H1 (cell line): ENCODE results near the gene SGMS1.

Experiments used
- CBX5 ChIP-seq: fragments of 300-800, 300-1000 bp; sonication (generic); IDR thresholded peaks from 2 replicates; pipeline ENCODE4 v1.7.1; 2016; ENCODE audit warnings: antibody characterized with exemption, low read length, low read depth
- CTBP2 ChIP-seq: IDR thresholded peaks from 2 replicates; pipeline ENCODE4 v1.7.0; 2011; ENCODE audit warnings: borderline replicate concordance, mild to moderate bottlenecking, moderate library complexity, mixed read lengths, low read length; ENCODE audit not compliant: insufficient read depth, insufficient read length
- FOSL1 ChIP-seq: IDR thresholded peaks from 2 replicates; pipeline ENCODE4 v1.6.1; 2011; ENCODE audit warnings: mild to moderate bottlenecking, low read depth, low read length, moderate library complexity; ENCODE audit not compliant: insufficient read depth
- NRF1 ChIP-seq: IDR thresholded peaks from 2 replicates; pipeline ENCODE4 v1.6.1; 2011; ENCODE audit warnings: mild to moderate bottlenecking, low read depth, low read length, improper control_type of control experiment
- POLR2A ChIP-seq, 2 experiments: IDR thresholded peaks; 1 replicate in 1 of 2; 2 replicates in 1 of 2; pipeline ENCODE4 v1.6.1; 2011; ENCODE audit warnings: low read depth in 2 of 2, low read length in 2 of 2, mild to moderate bottlenecking in 2 of 2; ENCODE audit errors: control extremely low read depth in 1 of 2
- RFX5 ChIP-seq: IDR thresholded peaks from 2 replicates; pipeline ENCODE4 v1.6.1; 2011; ENCODE audit warnings: low read depth, low read length, improper control_type of control experiment, borderline replicate concordance
- SIX5 ChIP-seq: IDR thresholded peaks from 2 replicates; pipeline ENCODE4 v1.6.1; 2011; ENCODE audit warnings: mild to moderate bottlenecking, low read depth, low read length
- TF ChIP-seq, protein P1 (sequence below): IDR thresholded peaks from 2 replicates; pipeline ENCODE4 v1.6.1; 2011; ENCODE audit warnings: low read depth, mild to moderate bottlenecking, low read length; ENCODE audit not compliant: insufficient read depth

DNA sequence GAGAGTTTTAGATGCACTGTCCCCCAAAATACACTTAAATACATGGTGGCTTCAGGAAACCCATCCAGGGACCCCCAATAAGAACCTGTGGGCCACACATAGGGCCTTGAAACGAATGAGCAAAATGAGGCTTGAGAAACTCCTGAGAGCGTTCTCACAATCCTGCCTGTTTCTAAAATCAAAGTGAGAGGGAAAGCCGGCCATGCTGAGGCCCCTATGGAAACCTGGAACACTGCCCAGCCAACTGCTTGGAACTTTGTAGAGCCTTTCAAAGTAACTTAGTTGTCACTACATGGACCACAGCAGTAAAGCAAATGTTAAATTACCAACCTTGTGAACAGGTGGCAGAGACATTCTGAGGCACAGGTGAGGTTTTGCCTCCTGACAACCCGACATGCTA is 13.4 kb downstream of the SGMS1 start:
- TF ChIP-seq CBX5 (no peak), NRF1 (no peak), SIX5 (no peak), FOSL1 (no peak), POLR2A (IDR thresholded peaks at IDR 0.05; ENCODE audit: control extremely low read depth in 1 of 2, low read depth in 2 of 2, low read length in 2 of 2) (no peak), CTBP2 (no peak), RFX5 (no peak)
- TF ChIP-seq, protein P1, sequence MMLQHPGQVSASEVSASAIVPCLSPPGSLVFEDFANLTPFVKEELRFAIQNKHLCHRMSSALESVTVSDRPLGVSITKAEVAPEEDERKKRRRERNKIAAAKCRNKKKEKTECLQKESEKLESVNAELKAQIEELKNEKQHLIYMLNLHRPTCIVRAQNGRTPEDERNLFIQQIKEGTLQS: no peak
